HEK293 (cell line): ENCODE data around the gene PANK3.

ENCODE experiments used
- ATF2 ChIP-seq: fragments of 450-650 bp; formaldehyde crosslinking; IDR thresholded peaks from 2 replicates; pipeline ENCODE4 v1.5.1; 2016; ENCODE audit warnings: missing biosample characterization, missing genetic modification characterization, low read depth
- CTCF ChIP-seq: fragments of 450-650 bp; formaldehyde crosslinking; IDR thresholded peaks from 2 replicates; pipeline ENCODE4 v1.5.1; 2016; ENCODE audit warnings: missing biosample characterization, missing genetic modification characterization
- HIC1 ChIP-seq: fragments of 450-650 bp; formaldehyde crosslinking; IDR thresholded peaks from 2 replicates; pipeline ENCODE4 v1.5.1; 2016; ENCODE audit warnings: missing biosample characterization, missing genetic modification characterization
- MEIS1 ChIP-seq: sonication (generic); formaldehyde crosslinking; IDR thresholded peaks from 2 replicates; pipeline ENCODE4 v1.8.1; 2022; ENCODE audit warnings: missing genetic modification reagents, mild to moderate bottlenecking, borderline replicate concordance
- PBX3 ChIP-seq: sonication (generic); formaldehyde crosslinking; IDR thresholded peaks from 2 replicates; pipeline ENCODE4 v1.8.1; 2022; ENCODE audit warnings: mild to moderate bottlenecking, moderate library complexity, missing genetic modification reagents
- ZNF146 ChIP-seq: fragments of 450-650 bp; formaldehyde crosslinking; IDR thresholded peaks from 2 replicates; pipeline ENCODE4 v1.5.1; 2016; ENCODE audit warnings: missing biosample characterization, missing genetic modification characterization
- ZNF239 ChIP-seq: fragments of 450-650 bp; formaldehyde crosslinking; IDR thresholded peaks from 2 replicates; pipeline ENCODE4 v1.5.1; 2016; ENCODE audit warnings: missing biosample characterization, missing genetic modification characterization
- ZNF266 ChIP-seq: fragments of 450-650 bp; formaldehyde crosslinking; IDR thresholded peaks from 2 replicates; pipeline ENCODE4 v1.5.1; 2016; ENCODE audit warnings: missing biosample characterization, missing genetic modification characterization, low read depth
- ZNF274 ChIP-seq, 2 experiments: fragments of 200-500 bp in 1 of 2; fragments of 450-650 bp in 1 of 2; sonication (Bioruptor generic) in 1 of 2; formaldehyde crosslinking in 1 of 2; IDR thresholded peaks; 2 replicates each; pipeline versions ENCODE4 v1.5.1 to v1.6.1; 2014 to 2016; ENCODE audit warnings: borderline replicate concordance in 1 of 2, inconsistent platforms in 1 of 2, low read length in 1 of 2, missing biosample characterization in 1 of 2, missing genetic modification characterization in 1 of 2
- ZNF473 ChIP-seq: fragments of 450-650 bp; formaldehyde crosslinking; IDR thresholded peaks from 2 replicates; pipeline ENCODE4 v1.5.1; 2017; ENCODE audit warnings: missing biosample characterization, missing genetic modification characterization
- ZNF510 ChIP-seq: fragments of 450-650 bp; formaldehyde crosslinking; IDR thresholded peaks from 2 replicates; pipeline ENCODE4 v1.5.1; 2018; ENCODE audit warnings: mild to moderate bottlenecking, missing genetic modification characterization, missing biosample characterization; ENCODE audit not compliant: insufficient replicate concordance
- ZSCAN16 ChIP-seq: fragments of 450-650 bp; formaldehyde crosslinking; IDR thresholded peaks from 2 replicates; pipeline ENCODE4 v1.5.1; 2016; ENCODE audit warnings: missing biosample characterization, missing genetic modification characterization
- ZSCAN5A ChIP-seq: fragments of 450-650 bp; formaldehyde crosslinking; IDR thresholded peaks from 2 replicates; pipeline ENCODE4 v1.5.1; 2016; ENCODE audit warnings: missing biosample characterization, missing genetic modification characterization

GRCh38 chr5:168529374-168530234 is 49.6 kb downstream of the PANK3 start:
- TF ChIP-seq ZNF266 (no peak), CTCF (tag by site-specific recombination) (no peak), ZNF146 (tag by site-specific recombination) (no peak), ZNF274 (IDR thresholded peaks at IDR 0.05; ENCODE audit: low read length) (no peak), ZNF274 (tag by site-specific recombination; IDR thresholded peaks at IDR 0.05; ENCODE audit: borderline replicate concordance) (no peak), HIC1 (tag by site-specific recombination) (no peak), PBX3 (CRISPR knock-in tag) (no peak; the same call in 1 of the 2 replicates), ZNF473 (tag by site-specific recombination) (no peak), MEIS1 (CRISPR knock-in tag) (no peak), ZNF510 (tag by site-specific recombination) (no peak), ZSCAN5A (tag by site-specific recombination) (no peak), ZNF239 (tag by site-specific recombination) (no peak), ATF2 (tag by site-specific recombination) (no peak), ZSCAN16 (tag by site-specific recombination) (no peak)
